HepG2 (cell line): ENCODE measurements around the gene TUBB3. TPM values are rescaled to one million over a fixed set of nuclear protein-coding genes. Genes with fewer than 3 reads are reported as not detected.

Experiments used
- ARHGAP35 ChIP-seq: sonication (generic); formaldehyde crosslinking; IDR thresholded peaks from 2 replicates; pipeline ENCODE4 v1.9.0; 2022; ENCODE audit warnings: mild to moderate bottlenecking, inconsistent platforms, moderate library complexity, missing genetic modification reagents, borderline replicate concordance
- CBX1 ChIP-seq: IDR thresholded peaks from one replicate; pipeline ENCODE4 v1.6.1; 2016; ENCODE audit warnings: antibody characterized with exemption, low read depth
- CERS6 ChIP-seq: sonication (generic); formaldehyde crosslinking; IDR thresholded peaks from 2 replicates; pipeline ENCODE4 v1.5.0; 2020; ENCODE audit warnings: missing genetic modification reagents
- DDIT3 ChIP-seq: sonication (generic); formaldehyde crosslinking; IDR thresholded peaks from 2 replicates; pipeline ENCODE4 v1.4.0; 2020; ENCODE audit warnings: mild to moderate bottlenecking, missing genetic modification reagents
- DNMT1 ChIP-seq: sonication (generic); formaldehyde crosslinking; IDR thresholded peaks from 2 replicates; pipeline ENCODE4 v1.5.1; 2020; ENCODE audit warnings: mild to moderate bottlenecking, missing genetic modification reagents
- DR1 ChIP-seq: sonication (generic); formaldehyde crosslinking; IDR thresholded peaks from 2 replicates; pipeline ENCODE4 v1.8.0; 2021; ENCODE audit warnings: mild to moderate bottlenecking, missing genetic modification reagents, inconsistent platforms
- FOXC1 ChIP-seq: sonication (generic); formaldehyde crosslinking; IDR thresholded peaks from 2 replicates; pipeline ENCODE4 v1.8.0; 2022; ENCODE audit warnings: mild to moderate bottlenecking, missing genetic modification reagents, borderline replicate concordance
- MNT ChIP-seq: fragments of 450-650 bp; IDR thresholded peaks from 2 replicates; pipeline ENCODE4 v1.6.1; 2016
- PAXIP1 ChIP-seq: sonication (generic); formaldehyde crosslinking; conservative IDR thresholded peaks from 2 replicates; pipeline ENCODE4 v1.4.0; 2020; ENCODE audit warnings: mild to moderate bottlenecking, missing genetic modification reagents, moderate library complexity
- SIX4 ChIP-seq: sonication (generic); formaldehyde crosslinking; IDR thresholded peaks from 2 replicates; pipeline ENCODE4 v1.4.0; 2020; ENCODE audit warnings: missing genetic modification reagents
- SOX5 ChIP-seq: IDR thresholded peaks from 2 replicates; pipeline ENCODE4 v1.6.1; 2016; ENCODE audit warnings: borderline replicate concordance
- ZBTB7A ChIP-seq: sonication (generic); formaldehyde crosslinking; IDR thresholded peaks from 2 replicates; pipeline ENCODE4 v1.8.0; 2022; ENCODE audit warnings: mild to moderate bottlenecking, missing genetic modification reagents
- ZEB1 ChIP-seq: IDR thresholded peaks from 2 replicates; pipeline ENCODE4 v1.6.1; 2012; ENCODE audit warnings: mild to moderate bottlenecking, low read depth, inconsistent platforms; ENCODE audit not compliant: insufficient replicate concordance
- ZFP1 ChIP-seq: IDR thresholded peaks from 2 replicates; pipeline ENCODE4 v1.6.1; 2016
- ZFP36L1 ChIP-seq: sonication (generic); formaldehyde crosslinking; IDR thresholded peaks from 2 replicates; pipeline ENCODE4 v1.8.0; 2022; ENCODE audit warnings: mild to moderate bottlenecking, missing genetic modification reagents, moderate library complexity
- ZNF362 ChIP-seq: sonication (generic); formaldehyde crosslinking; IDR thresholded peaks from 2 replicates; pipeline ENCODE4 v1.4.0; 2020; ENCODE audit warnings: missing genetic modification reagents, mild to moderate bottlenecking, borderline replicate concordance
- ZNF724P ChIP-seq: sonication (generic); formaldehyde crosslinking; IDR thresholded peaks from 2 replicates; pipeline ENCODE4 v1.8.0; 2022; ENCODE audit warnings: missing genetic modification reagents, borderline replicate concordance
- ZSCAN31 ChIP-seq: sonication (generic); formaldehyde crosslinking; IDR thresholded peaks from 2 replicates; pipeline ENCODE4 v1.5.0; 2020; ENCODE audit warnings: low read depth, mild to moderate bottlenecking, missing genetic modification reagents
- polyA plus RNA-seq, 8 experiments: library from polyadenylated mRNA; depleted of rRNA in 3 of 8; stranded (reverse) in 7 of 8; unstranded in 1 of 8; fragments of >200 nt; fragmentation: Illumina TruSeq in 4 of 8; extraction: Trizol in 4 of 8; gene quantifications; 2 replicates each; pipeline versions ENCODE4 v1.2.1 to v1.2.3, GENCODE V29; 2011 to 2016; ENCODE audit warnings: low read depth in 4 of 8, missing spikeins in 1 of 8, mixed read lengths in 1 of 8; ENCODE audit not compliant: insufficient read depth in 1 of 8
- total RNA-seq, 5 experiments: library from RNA; depleted of rRNA; stranded (reverse); fragments of >200 nt; fragmentation: Illumina TruSeq; extraction: Trizol; gene quantifications; 2 replicates each; pipeline ENCODE4 v1.2.3, GENCODE V29; 2016; ENCODE audit warnings: low read depth in 1 of 5

TUBB3 gene
- total and polyA plus RNA-seq, 2 of the 13 experiments (the other 11 are each of a cell fraction or from before 2014, with no cell fraction given), result 110 to 185 TPM

- TF ChIP-seq PAXIP1 (peak; percentile 54), ZFP36L1 (no peak), ZBTB7A (CRISPR knock-in tag) (no peak), ZNF362 (no peak), CERS6 (CRISPR knock-in tag) (peak; percentile 51; the same call in 1 of the 2 replicates), CBX1 (peak; percentile 93), ZNF724P (peak; percentile 95), FOXC1 (CRISPR knock-in tag) (peak; percentile 93), ZEB1 (peak; percentile 59), ZSCAN31 (CRISPR knock-in tag) (no peak; the same call in 1 of the 2 replicates), DNMT1 (CRISPR knock-in tag) (0 out of 2 replicates have a peak, but pooled peaks have one; percentile 81), SIX4 (CRISPR knock-in tag) (no peak; the same call in 1 of the 2 replicates), DR1 (CRISPR knock-in tag) (peak; percentile 66; the same call in 1 of the 2 replicates), ARHGAP35 (peak; percentile 52; the same call in 1 of the 2 replicates), ZFP1 (CRISPR knock-in tag) (peak; percentile 29; the same call in 1 of the 2 replicates), MNT (peak; percentile 47; the same call in 1 of the 2 replicates), DDIT3 (CRISPR knock-in tag) (no peak), SOX5 (0 out of 2 replicates have a peak, but pooled peaks have one; percentile 9)
Observed at GRCh38 chr16:89972244-89973234, 49.4 kb downstream of the TUBB3 start (continued).
